ENCODE results near the gene SLC12A7.

SLC12A7 gene

GRCh38 chr5:1156754-1157460 is 45.0 kb upstream of the SLC12A7 start:
- TF ChIP-seq CTCF (IDR thresholded peaks at IDR 0.05): no peak
- H3K4me3 ChIP-seq (ENCODE audit: low read depth in 1 of 2, low read length in 1 of 2): no peak overlapping the region
- no peak overlapping the region for H3K27ac ChIP-seq
- no peaks in the 10 kb centered on the region for H3K4me1 ChIP-seq (ENCODE audit: control insufficient read depth in 1 of 2, insufficient read depth in 1 of 2, low read depth in 1 of 2, low read length in 1 of 2)
- H3K36me3 ChIP-seq: no peaks in the 10 kb centered on the region
- H3K27me3 ChIP-seq: peaks cover 80% of the 10 kb centered on the region
- H3K9me3 ChIP-seq: no peaks in the 10 kb centered on the region

GRCh38 chr5:1156033-1156753 is 44.3 kb upstream of the SLC12A7 start:
- Histone ChIP-seq H3K9me3 (no peaks in the 10 kb centered on the region), H3K4me3 (ENCODE audit: low read depth in 1 of 2, low read length in 1 of 2) (no peak overlapping the region), H3K36me3 (no peaks in the 10 kb centered on the region), H3K27ac (no peak overlapping the region), H3K27me3 (peaks cover 79% of the 10 kb centered on the region), H3K4me1 (ENCODE audit: control insufficient read depth in 1 of 2, insufficient read depth in 1 of 2, low read depth in 1 of 2, low read length in 1 of 2) (no peaks in the 10 kb centered on the region)
- TF ChIP-seq CTCF (IDR thresholded peaks at IDR 0.05): no peak

GRCh38 chr5:1155191-1156032 is 43.5 kb upstream of the SLC12A7 start:
- no peak for TF ChIP-seq CTCF (IDR thresholded peaks at IDR 0.05)
- Histone ChIP-seq H3K27ac (no peak overlapping the region), H3K4me1 (ENCODE audit: control insufficient read depth in 1 of 2, insufficient read depth in 1 of 2, low read depth in 1 of 2, low read length in 1 of 2) (no peaks in the 10 kb centered on the region), H3K9me3 (no peaks in the 10 kb centered on the region), H3K36me3 (no peaks in the 10 kb centered on the region), H3K27me3 (peaks cover 78% of the 10 kb centered on the region), H3K4me3 (ENCODE audit: low read depth in 1 of 2, low read length in 1 of 2) (no peak overlapping the region)

- Histone ChIP-seq H3K27ac (no peak overlapping the region), H3K36me3 (no peaks in the 10 kb centered on the region), H3K4me3 (ENCODE audit: low read depth in 1 of 2, low read length in 1 of 2) (no peak overlapping the region), H3K4me1 (ENCODE audit: control insufficient read depth in 1 of 2, insufficient read depth in 1 of 2, low read depth in 1 of 2, low read length in 1 of 2) (no peaks in the 10 kb centered on the region), H3K9me3 (no peaks in the 10 kb centered on the region), H3K27me3 (peaks cover 68% of the 10 kb centered on the region)
- no peak for TF ChIP-seq CTCF (IDR thresholded peaks at IDR 0.05)
These were observed 41.6 kb upstream of the SLC12A7 start for GRCh38 chr5:1153428-1153827.

- no peak overlapping the region for H3K27ac ChIP-seq
- no peaks in the 10 kb centered on the region for H3K4me1 ChIP-seq (ENCODE audit: control insufficient read depth in 1 of 2, insufficient read depth in 1 of 2, low read depth in 1 of 2, low read length in 1 of 2)
- peaks cover 62% of the 10 kb centered on the region for H3K27me3 ChIP-seq
- no peaks in the 10 kb centered on the region for H3K36me3 ChIP-seq
- no peak overlapping the region for H3K4me3 ChIP-seq (ENCODE audit: low read depth in 1 of 2, low read length in 1 of 2)
- no peaks in the 10 kb centered on the region for H3K9me3 ChIP-seq
- no peak for TF ChIP-seq CTCF (IDR thresholded peaks at IDR 0.05)
These were observed 41.0 kb upstream of the SLC12A7 start for GRCh38 chr5:1152771-1153282.
